Measurements from ENCODE around the gene RNASE1.
A peak's percentile ranks its signal among the peaks of the same experiment; 100 is the strongest.
"Not testable (repeated sequence)": the region's sequence is repeated elsewhere in the genome, so short reads cannot be mapped to it uniquely, and the experiment has no call there.

The RNASE1 gene

DNA sequence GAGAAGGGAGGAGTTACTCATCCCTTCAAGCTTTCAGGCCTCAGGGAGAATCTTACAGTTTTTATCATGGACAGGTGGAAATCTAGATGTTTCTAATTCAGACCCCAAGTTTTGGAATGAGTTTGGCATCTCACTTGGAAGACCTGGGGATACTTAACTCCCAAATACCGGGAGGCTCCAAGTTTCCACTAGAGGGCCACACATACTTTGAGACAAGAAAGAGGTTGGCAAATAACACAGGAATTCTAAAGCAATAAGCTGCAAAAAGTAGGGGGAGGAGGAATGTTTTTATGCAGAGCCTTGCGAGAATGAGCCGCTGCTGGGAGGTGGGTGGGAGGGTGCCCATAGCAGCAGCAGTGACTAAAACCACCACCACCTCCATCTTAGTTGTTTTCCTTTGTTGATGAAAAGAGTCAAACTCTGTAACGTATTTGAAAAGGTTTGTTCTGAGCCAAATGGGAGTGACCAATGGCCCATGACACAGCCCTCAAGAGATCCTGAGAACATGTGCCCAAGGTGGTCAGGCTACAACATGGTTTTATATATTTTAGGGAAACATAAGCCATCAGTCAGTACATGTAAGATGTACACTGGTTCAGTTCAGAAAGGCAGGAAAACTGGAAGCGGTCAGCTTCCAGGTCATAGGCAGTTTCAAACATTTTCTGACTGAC is 34.2 kb upstream of the RNASE1 start:
- ChIA-PET POLR2A (no interaction called here), CTCF (interaction anchor here (1.3 to 1.4 kb wide), 2 partner anchors 133 to 134 kb away, joined by 3 to 4 read pairs; no protein-coding TSS in a partner anchor)
- DNase-seq (ENCODE audit: low read depth, low spot score) = no peak
- TF ChIP-seq, protein P1, sequence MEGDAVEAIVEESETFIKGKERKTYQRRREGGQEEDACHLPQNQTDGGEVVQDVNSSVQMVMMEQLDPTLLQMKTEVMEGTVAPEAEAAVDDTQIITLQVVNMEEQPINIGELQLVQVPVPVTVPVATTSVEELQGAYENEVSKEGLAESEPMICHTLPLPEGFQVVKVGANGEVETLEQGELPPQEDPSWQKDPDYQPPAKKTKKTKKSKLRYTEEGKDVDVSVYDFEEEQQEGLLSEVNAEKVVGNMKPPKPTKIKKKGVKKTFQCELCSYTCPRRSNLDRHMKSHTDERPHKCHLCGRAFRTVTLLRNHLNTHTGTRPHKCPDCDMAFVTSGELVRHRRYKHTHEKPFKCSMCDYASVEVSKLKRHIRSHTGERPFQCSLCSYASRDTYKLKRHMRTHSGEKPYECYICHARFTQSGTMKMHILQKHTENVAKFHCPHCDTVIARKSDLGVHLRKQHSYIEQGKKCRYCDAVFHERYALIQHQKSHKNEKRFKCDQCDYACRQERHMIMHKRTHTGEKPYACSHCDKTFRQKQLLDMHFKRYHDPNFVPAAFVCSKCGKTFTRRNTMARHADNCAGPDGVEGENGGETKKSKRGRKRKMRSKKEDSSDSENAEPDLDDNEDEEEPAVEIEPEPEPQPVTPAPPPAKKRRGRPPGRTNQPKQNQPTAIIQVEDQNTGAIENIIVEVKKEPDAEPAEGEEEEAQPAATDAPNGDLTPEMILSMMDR (IDR thresholded peaks at IDR 0.05; ENCODE audit: insufficient read depth, low read length, missing control alignments) = peak; percentile 7
- H3K4me3 ChIP-seq (ENCODE audit: low read depth, low read length) = no peak overlapping the region

DNA sequence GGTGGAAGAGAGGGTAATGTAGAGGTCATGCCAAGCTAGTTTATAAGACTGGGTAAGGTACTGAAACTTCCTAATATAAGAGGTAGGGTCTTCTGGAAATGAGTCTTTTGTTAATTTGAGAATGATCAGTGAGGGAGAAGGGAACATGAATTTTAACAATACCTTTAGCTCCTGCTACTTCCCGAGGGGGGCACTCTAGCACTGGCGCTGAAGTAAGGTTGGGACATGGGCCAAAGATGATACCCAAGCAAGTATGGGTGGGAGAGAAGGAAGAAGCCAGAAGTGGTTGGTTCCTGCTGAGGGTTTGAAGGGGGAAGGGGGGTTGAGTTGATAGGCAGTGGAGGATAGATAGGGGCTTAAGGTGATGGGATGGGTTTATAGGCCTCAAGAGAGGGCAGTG is 32.3 kb upstream of the RNASE1 start:
- DNase-seq (ENCODE audit: low read depth, low spot score) = no peak
- TF ChIP-seq, protein P1 (IDR thresholded peaks at IDR 0.05; ENCODE audit: insufficient read depth, low read length, missing control alignments) = no peak
- ChIA-PET CTCF (interaction anchor here (0.9 to 1.1 kb wide), 2 partner anchors 20 to 31 kb away, joined by 3 read pairs; no protein-coding TSS in a partner anchor), POLR2A (no interaction called here)
- no peak overlapping the region for H3K4me3 ChIP-seq (ENCODE audit: low read depth, low read length)

DNA sequence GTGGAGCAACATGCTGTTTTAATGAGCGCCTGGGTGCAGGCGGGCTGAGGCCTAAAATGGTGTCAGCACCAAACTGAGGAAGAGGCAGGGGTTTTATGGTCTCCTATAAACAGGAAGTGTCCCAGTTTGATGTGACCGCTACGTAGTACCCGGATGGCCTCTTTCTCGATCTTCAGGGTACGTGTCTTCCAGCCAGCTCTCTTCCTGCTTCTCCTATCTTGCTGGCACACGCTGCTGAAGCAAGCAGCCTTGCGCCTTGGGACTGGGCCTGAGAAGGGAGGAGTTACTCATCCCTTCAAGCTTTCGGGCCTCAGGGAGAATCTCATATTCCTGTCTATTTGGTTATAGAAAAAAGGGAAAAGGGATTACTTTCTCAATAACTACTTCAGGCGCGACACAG is 28.2 kb upstream of the RNASE1 start:
- no peak for DNase-seq (ENCODE audit: low read depth, low spot score)
- TF ChIP-seq, protein P1 (IDR thresholded peaks at IDR 0.05; ENCODE audit: insufficient read depth, low read length, missing control alignments) = no peak
- CTCF ChIA-PET = no interaction called here
- POLR2A ChIA-PET = no interaction called here
- H3K4me3 ChIP-seq (ENCODE audit: low read depth, low read length) = no peak overlapping the region

DNA sequence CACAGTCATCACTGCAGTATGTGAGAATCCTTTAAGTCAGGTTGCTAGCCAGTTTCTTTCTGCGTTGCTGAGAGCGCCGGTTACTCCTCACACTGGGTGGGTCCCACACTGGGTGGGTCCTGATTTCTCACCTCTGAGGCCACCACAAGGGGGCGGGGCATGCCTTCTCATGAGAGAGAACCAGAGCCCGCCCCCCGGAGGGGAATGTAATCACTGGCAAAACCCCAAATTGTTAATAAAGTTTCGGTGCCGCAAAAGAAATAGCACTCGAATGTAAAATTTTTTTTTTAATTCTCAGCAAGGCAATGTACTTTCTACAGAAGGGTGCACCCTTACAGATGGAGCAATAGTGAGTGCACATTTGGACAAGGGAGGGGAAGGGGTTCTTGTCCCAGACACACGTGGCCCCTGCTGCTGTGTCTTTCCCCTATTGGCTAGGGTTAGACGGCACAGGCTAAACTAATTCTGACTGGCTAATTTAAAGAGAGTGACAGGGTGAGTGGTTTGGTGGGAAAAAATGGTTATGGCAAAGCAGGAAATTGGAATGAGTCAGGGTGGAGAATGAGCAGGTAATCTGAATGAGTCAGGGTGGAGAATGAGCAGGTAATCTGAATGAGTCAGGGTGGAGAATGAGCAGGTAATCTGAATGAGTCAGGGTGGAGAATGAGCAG is 25.5 kb upstream of the RNASE1 start:
- POLR2A ChIA-PET; CTCF ChIA-PET; H3K4me3 ChIP-seq (ENCODE audit: low read depth, low read length); DNase-seq (ENCODE audit: low read depth, low spot score): not testable (repeated sequence)

DNA sequence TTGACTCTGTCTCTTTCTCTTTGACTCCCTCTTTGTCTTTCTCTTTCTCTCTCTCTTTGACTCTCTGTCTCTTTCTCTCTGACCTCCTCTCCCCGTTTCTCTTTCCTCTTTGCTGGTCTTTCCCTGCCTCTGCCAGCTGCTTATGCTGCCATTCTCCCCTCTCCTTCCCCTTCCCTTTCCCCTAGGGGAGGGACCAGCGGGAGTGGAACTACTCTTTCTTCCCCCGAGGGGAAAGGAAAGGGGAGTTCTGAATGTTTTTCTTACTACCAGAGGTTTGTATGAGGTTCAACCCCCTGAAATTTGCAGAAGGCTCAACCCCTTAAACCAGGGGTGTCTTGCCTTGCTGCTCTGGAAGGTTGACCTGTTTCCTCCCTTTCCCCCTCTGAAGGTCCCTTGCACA is 24.7 kb upstream of the RNASE1 start:
- POLR2A ChIA-PET = no interaction called here
- TF ChIP-seq, protein P1 (IDR thresholded peaks at IDR 0.05; ENCODE audit: insufficient read depth, low read length, missing control alignments) = no peak
- no peak overlapping the region for H3K4me3 ChIP-seq (ENCODE audit: low read depth, low read length)
- DNase-seq (ENCODE audit: low read depth, low spot score) = no peak
- CTCF ChIA-PET = no interaction called here

DNA sequence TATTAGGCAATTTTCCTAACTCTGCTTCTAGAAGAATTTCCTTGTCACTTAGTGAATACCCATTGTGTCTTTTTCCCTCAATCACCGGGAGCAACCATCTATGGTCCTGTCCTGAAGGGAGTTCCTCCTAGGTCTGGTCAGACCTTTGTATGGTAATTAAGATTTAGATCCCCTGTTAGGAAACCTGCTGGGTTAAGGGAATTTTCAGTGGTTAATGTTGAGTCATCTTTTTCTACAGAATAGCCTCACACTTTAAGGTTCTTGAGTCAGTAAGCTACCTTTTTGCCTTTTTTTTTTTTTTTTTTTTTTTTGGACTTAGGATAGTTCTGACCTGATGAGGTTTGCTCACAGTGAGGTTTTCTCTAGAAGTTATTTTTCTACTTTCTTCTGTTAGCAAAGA is 24.0 kb upstream of the RNASE1 start:
- POLR2A ChIA-PET, CTCF ChIA-PET: not testable (repeated sequence)

GRCh38 chr14:20823859-20824258 is 21.2 kb upstream of the RNASE1 start:
- TF ChIP-seq, protein P1 (IDR thresholded peaks at IDR 0.05; ENCODE audit: insufficient read depth, low read length, missing control alignments) = no peak
- no peak overlapping the region for H3K4me3 ChIP-seq (ENCODE audit: low read depth, low read length)
- ChIA-PET CTCF (interaction anchor here (0.7 kb wide), 1 partner anchor 127 kb away, joined by 3 read pairs; no protein-coding TSS in a partner anchor), POLR2A (no interaction called here)
- DNase-seq (ENCODE audit: low read depth, low spot score) = no peak

More for the DNA sequence above, 24.0 kb upstream of the RNASE1 start:
- not testable (repeated sequence) for H3K4me3 ChIP-seq (ENCODE audit: low read depth, low read length); DNase-seq (ENCODE audit: low read depth, low spot score)

DNA sequence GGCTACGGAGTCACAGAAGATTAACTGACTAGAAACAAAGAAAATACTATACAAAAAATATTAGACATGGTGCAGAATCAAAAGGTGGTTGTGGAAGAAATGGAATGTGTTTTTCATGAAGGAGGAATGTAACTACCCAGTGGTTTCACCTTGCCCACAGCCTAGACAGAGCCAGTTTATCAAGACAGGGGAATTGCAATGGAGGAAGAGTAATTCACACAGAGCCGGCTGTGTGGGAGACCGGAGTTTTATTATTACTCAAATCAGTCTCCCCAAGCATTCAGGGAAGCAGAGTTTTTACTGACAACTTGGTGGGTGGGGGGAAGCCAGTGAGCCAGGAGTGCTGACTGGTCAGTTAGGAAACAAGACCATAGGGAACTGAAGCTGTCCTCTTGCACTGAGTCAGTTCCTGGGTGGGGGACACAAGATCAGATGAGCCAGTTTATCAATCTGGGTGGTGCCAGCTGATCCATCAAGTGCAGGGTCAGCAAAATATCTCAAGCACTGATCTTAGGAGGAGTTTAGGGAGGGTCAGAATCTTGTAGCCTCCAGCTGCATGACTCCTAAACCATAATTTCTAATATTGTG is 19.0 kb upstream of the RNASE1 start:
- DNase-seq (ENCODE audit: low read depth, low spot score); CTCF ChIA-PET; POLR2A ChIA-PET; H3K4me3 ChIP-seq (ENCODE audit: low read depth, low read length): not testable (repeated sequence)
